GM12865 (cell line): ENCODE results near the gene INSIG1.

Experiments used
- DNase-seq: peaks from one replicate; pipeline ENCODE4 v3.0.0; 2010; ENCODE audit warnings: low read depth
- H3K4me3 ChIP-seq: 2 replicates; pipeline ENCODE4 v1.5.1; 2011; ENCODE audit warnings: mild to moderate bottlenecking, low read depth, low read length, control low read depth
- CTCF ChIP-seq: IDR thresholded peaks from 2 replicates; pipeline ENCODE4 v1.5.1; 2011; ENCODE audit warnings: low read length, control low read depth, low read depth, inconsistent platforms; ENCODE audit not compliant: insufficient read depth; ENCODE audit errors: missing control alignments

INSIG1 gene

GRCh38 chr7:155295511-155295910, 2.2 kb upstream of the INSIG1 start:
- H3K4me3 ChIP-seq, result no peak overlapping the region
- DNase-seq, result no peak
- no peak for TF ChIP-seq CTCF

GRCh38 chr7:155296006-155296787, 1.5 kb upstream of the INSIG1 start:
- peak overlapping the region; percentile 88 for H3K4me3 ChIP-seq
- TF ChIP-seq CTCF, result no peak
- DNase-seq, result no peak

- peak; percentile 76 for DNase-seq
Measured at GRCh38 chr7:155296788-155297516, 726 bp upstream of the INSIG1 start.

GRCh38 chr7:155298288-155298833, 683 bp downstream of the INSIG1 start:
- no peak for DNase-seq
- no peak for TF ChIP-seq CTCF
- peak overlapping the region; percentile 96 for H3K4me3 ChIP-seq

More at GRCh38 chr7:155296788-155297516, 726 bp upstream of the INSIG1 start:
- TF ChIP-seq CTCF, result peak; percentile 32
- peak overlapping the region; percentile 88 for H3K4me3 ChIP-seq

GRCh38 chr7:155298834-155299534, 1.3 kb downstream of the INSIG1 start:
- H3K4me3 ChIP-seq, result peak overlapping the region; percentile 96
- DNase-seq, result peak; percentile 97
- no peak for TF ChIP-seq CTCF

- no peak for TF ChIP-seq CTCF
- peak; percentile 40 for DNase-seq
- H3K4me3 ChIP-seq, result peak overlapping the region; percentile 96
Measured at GRCh38 chr7:155299535-155300202, 2.0 kb downstream of the INSIG1 start.
